Measurements from ENCODE around the gene AFAP1. TPM values are rescaled to one million over a fixed set of nuclear protein-coding genes. Genes with fewer than 3 reads are reported as not detected.

AFAP1 gene
- total RNA-seq, 2 experiments from 2014 or later: not detected

DNA sequence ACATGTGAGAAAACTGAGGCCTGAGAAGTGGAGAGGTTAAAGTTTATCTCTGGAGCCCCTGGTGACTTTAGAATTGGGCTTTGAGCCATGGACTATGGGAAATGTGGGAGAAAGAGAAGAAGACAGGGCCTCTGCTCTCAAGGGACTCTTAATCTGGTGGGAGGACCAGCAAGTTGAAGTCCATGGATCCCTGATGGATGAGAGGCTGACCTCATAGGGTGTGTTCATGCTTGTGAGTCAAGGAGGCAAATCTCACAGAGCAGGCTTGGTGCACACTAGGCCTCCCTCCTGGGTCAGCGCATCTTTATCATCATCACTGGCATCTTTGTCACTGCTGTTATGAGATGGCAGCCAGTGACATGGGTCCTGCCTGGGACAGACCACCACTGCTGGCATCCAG is 211.9 kb downstream of the AFAP1 start:
- Histone ChIP-seq H3K4me2 (ENCODE audit: low read length) (no peak overlapping the region), H2AFZ (ENCODE audit: low read length) (no peak overlapping the region), H3K4me1 (ENCODE audit: insufficient read depth, low read length, poor library complexity, severe bottlenecking) (no peaks in the 10 kb centered on the region), H3K79me2 (ENCODE audit: insufficient read depth, low read depth, low read length) (no peaks in the 10 kb centered on the region), H3K36me3 (ENCODE audit: insufficient read depth, low read length) (no peaks in the 10 kb centered on the region), H4K20me1 (ENCODE audit: insufficient read depth, low read length) (no peaks in the 10 kb centered on the region), H3K4me3 (ENCODE audit: low read depth, low read length, poor library complexity, severe bottlenecking) (no peak overlapping the region), H3K27ac (ENCODE audit: low read depth, low read length, poor library complexity, severe bottlenecking) (no peak overlapping the region), H3K9me3 (ENCODE audit: low read length) (no peaks in the 10 kb centered on the region), H3K9me2 (ENCODE audit: insufficient read depth, low read length) (no peaks in the 10 kb centered on the region)
- POLR2A ChIA-PET: no interaction called here
- DNase-seq (ENCODE audit: low spot score): no peak
- BruUV-seq (replicated peaks): no TSS peak
- CTCF ChIA-PET (ENCODE audit: unreplicated experiment): no interaction called here
- intact Hi-C loops (cut with micrococcal nuclease; ENCODE audit: unreplicated experiment): no loop called here
- no peak for TF ChIP-seq CTCF (conservative IDR thresholded peaks at IDR 0.05; ENCODE audit: low read length)

DNA sequence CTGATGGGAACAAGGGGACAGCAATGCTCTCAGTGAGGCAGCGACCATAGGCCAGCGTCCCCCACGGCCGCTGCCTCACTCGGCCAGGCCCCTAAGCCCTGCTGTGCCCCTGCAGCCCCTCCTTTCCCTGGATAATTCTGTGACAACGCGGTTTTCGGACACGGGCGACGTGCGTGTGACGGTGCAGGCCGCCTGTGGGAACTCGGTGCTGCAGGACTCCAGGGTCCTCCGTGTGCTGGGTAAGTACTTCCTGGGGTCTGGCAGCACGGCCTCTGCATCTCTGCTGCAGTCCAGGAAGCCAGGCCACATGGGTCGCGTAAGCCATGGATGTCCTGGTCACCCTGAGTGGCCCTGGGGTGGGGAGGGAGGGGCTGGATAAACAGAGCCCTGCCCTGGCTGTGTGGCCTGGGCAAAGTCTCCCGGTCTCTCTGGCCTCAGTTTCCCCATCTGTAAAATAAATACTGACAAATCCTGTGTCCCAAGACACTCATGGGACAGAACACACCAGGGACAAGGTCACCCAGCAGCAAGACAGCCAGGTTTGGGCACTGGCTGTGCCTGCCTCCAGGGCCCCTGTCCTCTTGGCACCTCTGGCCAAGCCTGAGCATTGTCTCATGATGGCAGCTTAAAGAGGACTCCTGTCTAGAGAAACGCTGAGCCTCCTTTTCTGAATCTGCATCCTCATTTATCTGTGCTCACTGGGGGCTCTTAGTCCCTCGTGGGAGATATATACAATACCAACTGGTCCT is 212.8 kb downstream of the AFAP1 start:
- POLR2A ChIA-PET: no interaction called here

GRCh38 chr4:7725951-7726350 is 213.7 kb downstream of the AFAP1 start:
- TF ChIP-seq CTCF (conservative IDR thresholded peaks at IDR 0.05; ENCODE audit: low read length) (no peak), EZH2phosphoT487 (IDR thresholded peaks at IDR 0.05; ENCODE audit: borderline replicate concordance, low read depth, low read length) (no peak)
- no peak for DNase-seq (ENCODE audit: low spot score)

More for the DNA sequence above, 212.8 kb downstream of the AFAP1 start:
- no peak for TF ChIP-seq EZH2phosphoT487 (IDR thresholded peaks at IDR 0.05; ENCODE audit: borderline replicate concordance, low read depth, low read length)
- H3K79me2 ChIP-seq (ENCODE audit: insufficient read depth, low read depth, low read length): no peaks in the 10 kb centered on the region
- intact Hi-C loops (cut with micrococcal nuclease; ENCODE audit: unreplicated experiment): no loop called here
- no peak overlapping the region for H3K4me3 ChIP-seq (ENCODE audit: low read depth, low read length, poor library complexity, severe bottlenecking)
- BruUV-seq (replicated peaks): no TSS peak
- no peak overlapping the region for H2AFZ ChIP-seq (ENCODE audit: low read length)
- no peaks in the 10 kb centered on the region for H3K36me3 ChIP-seq (ENCODE audit: insufficient read depth, low read length)
- no peak overlapping the region for H3K4me2 ChIP-seq (ENCODE audit: low read length)
- no peaks in the 10 kb centered on the region for H3K9me3 ChIP-seq (ENCODE audit: low read length)
- H3K4me1 ChIP-seq (ENCODE audit: insufficient read depth, low read length, poor library complexity, severe bottlenecking): no peaks in the 10 kb centered on the region
- no peak overlapping the region for H3K27ac ChIP-seq (ENCODE audit: low read depth, low read length, poor library complexity, severe bottlenecking)
- H3K9me2 ChIP-seq (ENCODE audit: insufficient read depth, low read length): no peaks in the 10 kb centered on the region
- H4K20me1 ChIP-seq (ENCODE audit: insufficient read depth, low read length): no peaks in the 10 kb centered on the region
- CTCF ChIA-PET (ENCODE audit: unreplicated experiment): no interaction called here
- DNase-seq (ENCODE audit: low spot score): no peak

More at GRCh38 chr4:7725951-7726350, 213.7 kb downstream of the AFAP1 start:
- POLR2A ChIA-PET: no interaction called here
- CTCF ChIA-PET (ENCODE audit: unreplicated experiment): no interaction called here
- no peak overlapping the region for H2AFZ ChIP-seq (ENCODE audit: low read length)
- no peaks in the 10 kb centered on the region for H3K4me1 ChIP-seq (ENCODE audit: insufficient read depth, low read length, poor library complexity, severe bottlenecking)
- H3K4me2 ChIP-seq (ENCODE audit: low read length): no peak overlapping the region
- intact Hi-C loops (cut with micrococcal nuclease; ENCODE audit: unreplicated experiment): no loop called here
- no peaks in the 10 kb centered on the region for H3K79me2 ChIP-seq (ENCODE audit: insufficient read depth, low read depth, low read length)
- no peaks in the 10 kb centered on the region for H4K20me1 ChIP-seq (ENCODE audit: insufficient read depth, low read length)
- no peaks in the 10 kb centered on the region for H3K36me3 ChIP-seq (ENCODE audit: insufficient read depth, low read length)
- H3K4me3 ChIP-seq (ENCODE audit: low read depth, low read length, poor library complexity, severe bottlenecking): no peak overlapping the region
- H3K9me2 ChIP-seq (ENCODE audit: insufficient read depth, low read length): no peaks in the 10 kb centered on the region
- H3K27ac ChIP-seq (ENCODE audit: low read depth, low read length, poor library complexity, severe bottlenecking): no peak overlapping the region
- BruUV-seq (replicated peaks): no TSS peak
- no peaks in the 10 kb centered on the region for H3K9me3 ChIP-seq (ENCODE audit: low read length)
